Measurements from ENCODE around the gene SMYD3.

The SMYD3 gene

DNA sequence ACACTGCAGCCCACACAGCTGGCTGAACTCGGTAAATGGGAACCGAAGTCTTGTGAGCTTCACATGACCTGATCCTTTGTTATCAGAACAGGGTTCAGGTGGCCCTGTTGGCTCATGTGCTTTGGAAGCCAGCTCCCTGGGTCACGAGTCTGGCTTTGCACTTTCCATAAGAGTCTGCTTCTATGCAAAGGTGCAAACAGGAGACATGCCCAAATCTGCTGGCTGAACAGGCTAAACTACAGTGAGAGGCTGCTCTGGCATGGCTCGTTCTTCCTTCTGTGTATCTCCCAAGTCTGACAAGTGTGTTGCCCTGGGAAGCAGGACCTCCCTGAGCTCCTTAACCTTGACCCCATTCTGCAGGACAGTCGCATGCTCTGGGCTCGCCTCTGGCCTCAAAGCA, 802.7 kb downstream of the SMYD3 start:
- Histone ChIP-seq H3K4me1 (ENCODE audit: control insufficient read depth, insufficient read depth, low read length) (no peaks in the 10 kb centered on the region), H3K4me3 (ENCODE audit: low read depth, low read length) (no peak overlapping the region), H3K9me3 (ENCODE audit: control insufficient read depth, insufficient read depth, low read depth, low read length) (no peaks in the 10 kb centered on the region), H3K27ac (ENCODE audit: extremely low read depth, low read depth, low read length) (no peak overlapping the region), H3K36me3 (ENCODE audit: control insufficient read depth in 2 of 2, insufficient read depth in 1 of 2, low read length in 2 of 2) (no peaks in the 10 kb centered on the region)
- no peak for TF ChIP-seq ZNF449 (tag by site-specific recombination; IDR thresholded peaks at IDR 0.05)
- TF ChIP-seq ZBTB6 (tag by site-specific recombination; IDR thresholded peaks at IDR 0.05), result no peak
- no peak for TF ChIP-seq ZNF560 (tag by site-specific recombination; IDR thresholded peaks at IDR 0.05; ENCODE audit: borderline replicate concordance)
- TF ChIP-seq, protein P1, sequence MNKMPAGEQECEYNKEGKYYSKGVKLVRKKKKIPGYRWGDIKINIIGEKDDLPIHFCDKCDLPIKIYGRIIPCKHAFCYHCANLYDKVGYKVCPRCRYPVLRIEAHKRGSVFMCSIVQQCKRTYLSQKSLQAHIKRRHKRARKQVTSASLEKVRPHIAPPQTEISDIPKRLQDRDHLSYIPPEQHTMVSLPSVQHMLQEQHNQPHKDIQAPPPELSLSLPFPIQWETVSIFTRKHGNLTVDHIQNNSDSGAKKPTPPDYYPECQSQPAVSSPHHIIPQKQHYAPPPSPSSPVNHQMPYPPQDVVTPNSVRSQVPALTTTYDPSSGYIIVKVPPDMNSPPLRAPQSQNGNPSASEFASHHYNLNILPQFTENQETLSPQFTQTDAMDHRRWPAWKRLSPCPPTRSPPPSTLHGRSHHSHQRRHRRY (tag by site-specific recombination; IDR thresholded peaks at IDR 0.05), result no peak
- TF ChIP-seq ZNF10 (tag by site-specific recombination; IDR thresholded peaks at IDR 0.05), result no peak
- no peak for TF ChIP-seq EGR2 (tag by site-specific recombination; IDR thresholded peaks at IDR 0.05; ENCODE audit: low read depth)
- no peak for TF ChIP-seq ZBTB10 (tag by site-specific recombination; IDR thresholded peaks at IDR 0.05)
- TF ChIP-seq ZNF324 (tag by site-specific recombination; IDR thresholded peaks at IDR 0.05), result no peak
- TF ChIP-seq ZSCAN16 (tag by site-specific recombination; IDR thresholded peaks at IDR 0.05), result no peak
- no peak for TF ChIP-seq KLF1 (tag by site-specific recombination; IDR thresholded peaks at IDR 0.05)
- TF ChIP-seq ZNF596 (tag by site-specific recombination; IDR thresholded peaks at IDR 0.05), result no peak
- TF ChIP-seq, protein P2, sequence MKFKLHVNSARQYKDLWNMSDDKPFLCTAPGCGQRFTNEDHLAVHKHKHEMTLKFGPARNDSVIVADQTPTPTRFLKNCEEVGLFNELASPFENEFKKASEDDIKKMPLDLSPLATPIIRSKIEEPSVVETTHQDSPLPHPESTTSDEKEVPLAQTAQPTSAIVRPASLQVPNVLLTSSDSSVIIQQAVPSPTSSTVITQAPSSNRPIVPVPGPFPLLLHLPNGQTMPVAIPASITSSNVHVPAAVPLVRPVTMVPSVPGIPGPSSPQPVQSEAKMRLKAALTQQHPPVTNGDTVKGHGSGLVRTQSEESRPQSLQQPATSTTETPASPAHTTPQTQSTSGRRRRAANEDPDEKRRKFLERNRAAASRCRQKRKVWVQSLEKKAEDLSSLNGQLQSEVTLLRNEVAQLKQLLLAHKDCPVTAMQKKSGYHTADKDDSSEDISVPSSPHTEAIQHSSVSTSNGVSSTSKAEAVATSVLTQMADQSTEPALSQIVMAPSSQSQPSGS (tag by site-specific recombination; IDR thresholded peaks at IDR 0.05; ENCODE audit: low read depth), result no peak
- no peak for TF ChIP-seq ZNF76 (tag by site-specific recombination; IDR thresholded peaks at IDR 0.05; ENCODE audit: borderline replicate concordance, low read depth)
- TF ChIP-seq ZNF280D (tag by site-specific recombination; IDR thresholded peaks at IDR 0.05), result no peak
- no peak for TF ChIP-seq ZNF747 (tag by site-specific recombination; IDR thresholded peaks at IDR 0.05)
- ChIA-PET CTCF (no interaction called here), POLR2A (no interaction called here)
